Mesendoderm (in vitro differentiated cells): ENCODE results near the gene FEZ2.

ENCODE experiments used
- DNase-seq: peaks from one replicate; pipeline ENCODE4 v3.0.0; 2013
- H2AK5ac ChIP-seq: 2 replicates; pipeline ENCODE4 v1.6.1; 2013; ENCODE audit warnings: low read length, inconsistent platforms
- H2BK120ac ChIP-seq: 2 replicates; pipeline ENCODE4 v1.6.1; 2013; ENCODE audit warnings: low read depth, mild to moderate bottlenecking, low read length, moderate library complexity, mixed read lengths
- H2BK15ac ChIP-seq: replicated peaks from 2 replicates; pipeline ENCODE4 v1.6.1; 2013; ENCODE audit warnings: low read depth, mild to moderate bottlenecking, moderate library complexity
- H2BK5ac ChIP-seq: 2 replicates; pipeline ENCODE4 v1.6.1; 2013; ENCODE audit warnings: low read length, inconsistent platforms
- H3K18ac ChIP-seq: 2 replicates; pipeline ENCODE4 v1.6.1; 2013; ENCODE audit warnings: mild to moderate bottlenecking, low read length, mixed read lengths
- H3K23ac ChIP-seq: one replicate; pipeline ENCODE4 v1.6.1; 2013; ENCODE audit warnings: low read length
- H3K27ac ChIP-seq: 2 replicates; pipeline ENCODE4 v1.5.1; 2013; ENCODE audit warnings: low read depth, mild to moderate bottlenecking, inconsistent platforms, low read length, moderate library complexity
- H3K27me3 ChIP-seq: 2 replicates; pipeline ENCODE4 v1.6.1; 2013; ENCODE audit warnings: low read length, control low read depth, mild to moderate bottlenecking, inconsistent platforms; ENCODE audit not compliant: insufficient read depth, poor library complexity
- H3K36me3 ChIP-seq: 2 replicates; pipeline ENCODE4 v1.6.1; 2013; ENCODE audit warnings: low read length, inconsistent platforms; ENCODE audit not compliant: control insufficient read depth, insufficient read depth
- H3K4ac ChIP-seq: one replicate; pipeline ENCODE4 v1.6.1; 2013; ENCODE audit warnings: low read depth, mild to moderate bottlenecking, low read length, moderate library complexity
- H3K4me1 ChIP-seq: 2 replicates; pipeline ENCODE4 v1.6.1; 2013; ENCODE audit warnings: low read depth, low read length, inconsistent platforms; ENCODE audit not compliant: control insufficient read depth
- H3K4me2 ChIP-seq: 2 replicates; pipeline ENCODE4 v1.6.1; 2013; ENCODE audit warnings: low read length
- H3K4me3 ChIP-seq: 2 replicates; pipeline ENCODE4 v1.5.1; 2013; ENCODE audit warnings: mild to moderate bottlenecking, low read length
- H3K56ac ChIP-seq: one replicate; pipeline ENCODE4 v1.6.1; 2013; ENCODE audit warnings: low read length
- H3K79me1 ChIP-seq: 2 replicates; pipeline ENCODE4 v1.6.1; 2013; ENCODE audit warnings: low read length, inconsistent platforms
- H3K79me2 ChIP-seq: 2 replicates; pipeline ENCODE4 v1.6.1; 2013; ENCODE audit warnings: mild to moderate bottlenecking, low read length; ENCODE audit not compliant: control insufficient read depth, insufficient read depth
- H3K9ac ChIP-seq: 2 replicates; pipeline ENCODE4 v1.6.1; 2013; ENCODE audit warnings: low read length, inconsistent platforms
- H4K5ac ChIP-seq: one replicate; pipeline ENCODE4 v1.6.1; 2013; ENCODE audit warnings: low read length
- H4K8ac ChIP-seq: one replicate; pipeline ENCODE4 v1.6.1; 2013; ENCODE audit warnings: low read depth, mild to moderate bottlenecking, control low read depth, low read length, moderate library complexity
- WGBS: extraction: QIAGEN DNeasy Blood & Tissue Kit; methylation state at CpG from one replicate; pipeline ENCODE4 v1.1.7; 2013; ENCODE audit warnings: low lambda C conversion rate, missing lambda C conversion rate; ENCODE audit not compliant: insufficient coverage; ENCODE audit errors: extremely low coverage; 5-methylcytosine and 5-hydroxymethylcytosine counted together

Gene FEZ2

GRCh38 chr2:36509075-36509474 lies 88.9 kb downstream of the FEZ2 start:
- Histone ChIP-seq H3K79me1 (no peaks in the 10 kb centered on the region), H3K18ac (no peak overlapping the region), H3K9ac (no peak overlapping the region), H4K5ac (no peak overlapping the region), H3K4me1 (no peaks in the 10 kb centered on the region), H2AK5ac (no peak overlapping the region), H3K4me2 (no peak overlapping the region), H3K56ac (no peak overlapping the region), H4K8ac (no peak overlapping the region), H3K27ac (no peak overlapping the region), H2BK5ac (no peak overlapping the region), H3K79me2 (peaks cover 1% of the 10 kb centered on the region), H2BK15ac (no peak overlapping the region), H3K4me3 (no peak overlapping the region), H3K23ac (no peak overlapping the region), H3K4ac (no peak overlapping the region), H3K36me3 (peaks cover 7% of the 10 kb centered on the region), H2BK120ac (no peak overlapping the region), H3K27me3 (no peaks in the 10 kb centered on the region)
- no peak for DNase-seq
- no CpG with 5 or more reads among the region's 6 CpGs for WGBS

- Histone ChIP-seq H3K27ac (no peak overlapping the region), H3K36me3 (peaks cover 2% of the 10 kb centered on the region), H2BK5ac (no peak overlapping the region), H3K4ac (no peak overlapping the region), H3K4me2 (no peak overlapping the region), H3K4me1 (no peaks in the 10 kb centered on the region), H2BK120ac (no peak overlapping the region), H3K79me1 (no peaks in the 10 kb centered on the region), H2BK15ac (no peak overlapping the region), H3K23ac (no peak overlapping the region), H4K8ac (no peak overlapping the region), H4K5ac (no peak overlapping the region), H3K27me3 (no peaks in the 10 kb centered on the region), H2AK5ac (no peak overlapping the region), H3K18ac (no peak overlapping the region), H3K56ac (no peak overlapping the region), H3K79me2 (peaks cover 1% of the 10 kb centered on the region), H3K9ac (no peak overlapping the region), H3K4me3 (no peak overlapping the region)
- DNase-seq: peak; percentile 80
Observed at GRCh38 chr2:36507408-36507812, 90.6 kb downstream of the FEZ2 start.
